ENCODE measurements around the gene DRC7.

The DRC7 gene

GRCh38 chr16:57765160-57765728 is 70.6 kb downstream of the DRC7 start:
- CTCF ChIA-PET, result interaction anchor here (1.4 to 4.2 kb wide), 3 partner anchors 8 to 29 kb away, joined by 4 to 23 read pairs (median 7); no protein-coding TSS in a partner anchor
- no peak overlapping the region for H3K4me3 ChIP-seq (ENCODE audit: low read depth, low read length)
- no peak for TF ChIP-seq CTCF (IDR thresholded peaks at IDR 0.05; ENCODE audit: insufficient read depth, low read length, missing control alignments)
- no peak for DNase-seq (ENCODE audit: low read depth, low spot score)
- POLR2A ChIA-PET, result no interaction called here

GRCh38 chr16:57766714-57767348 is 72.2 kb downstream of the DRC7 start:
- POLR2A ChIA-PET, result no interaction called here

DNA sequence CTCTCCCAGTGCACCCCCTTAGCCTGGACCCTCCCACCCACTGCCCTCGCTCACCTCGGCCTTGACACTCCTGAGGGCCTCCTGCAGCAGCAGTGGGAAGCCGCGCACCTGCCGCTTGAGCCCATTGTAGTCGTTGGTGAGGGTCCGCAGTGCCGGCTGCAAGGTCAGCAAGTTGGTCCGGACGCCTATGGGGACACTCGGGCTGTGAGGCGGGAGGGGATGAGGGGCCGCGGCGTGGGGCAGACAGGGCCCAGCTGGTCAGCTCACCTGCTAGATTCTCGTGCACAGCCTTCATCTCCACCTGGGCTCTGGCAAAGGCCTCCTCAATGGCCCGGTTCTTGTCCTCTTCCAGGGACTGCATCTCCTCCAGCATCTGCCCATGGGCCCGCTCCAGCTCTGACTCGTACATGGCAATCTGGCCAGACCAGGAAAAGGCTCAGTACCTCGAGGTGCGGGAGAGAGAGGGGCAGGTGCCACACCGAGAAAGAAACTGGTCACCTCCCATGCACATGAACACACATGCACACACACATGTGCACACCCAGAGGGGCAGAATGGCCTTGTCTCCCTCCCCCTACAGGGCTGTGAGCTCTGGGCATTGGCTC is 75.0 kb downstream of the DRC7 start:
- DNase-seq (ENCODE audit: low read depth, low spot score), result no peak
- ChIA-PET CTCF (interaction anchor here (1.5 to 2.9 kb wide), 2 partner anchors 12 to 31 kb away, joined by 4 to 13 read pairs; no protein-coding TSS in a partner anchor), POLR2A (no interaction called here)
- no peak overlapping the region for H3K4me3 ChIP-seq (ENCODE audit: low read depth, low read length)
- no peak for TF ChIP-seq CTCF (IDR thresholded peaks at IDR 0.05; ENCODE audit: insufficient read depth, low read length, missing control alignments)

More at GRCh38 chr16:57766714-57767348, 72.2 kb downstream of the DRC7 start:
- no peak for TF ChIP-seq CTCF (IDR thresholded peaks at IDR 0.05; ENCODE audit: insufficient read depth, low read length, missing control alignments)
- no peak for DNase-seq (ENCODE audit: low read depth, low spot score)
- no peak overlapping the region for H3K4me3 ChIP-seq (ENCODE audit: low read depth, low read length)
- CTCF ChIA-PET, result interaction anchor here (1.0 to 4.2 kb wide), 7 partner anchors 10 to 190 kb away, joined by 3 to 23 read pairs (median 3); partner anchors contain the start of gene KIFC3

GRCh38 chr16:57770361-57770760 is 75.8 kb downstream of the DRC7 start:
- ChIA-PET CTCF (interaction anchor here (1.5 to 2.9 kb wide), 2 partner anchors 13 to 30 kb away, joined by 4 to 13 read pairs; no protein-coding TSS in a partner anchor), POLR2A (no interaction called here)
- TF ChIP-seq CTCF (IDR thresholded peaks at IDR 0.05; ENCODE audit: insufficient read depth, low read length, missing control alignments), result no peak
- DNase-seq (ENCODE audit: low read depth, low spot score), result no peak
- no peak overlapping the region for H3K4me3 ChIP-seq (ENCODE audit: low read depth, low read length)

GRCh38 chr16:57771141-57771785 is 76.7 kb downstream of the DRC7 start:
- ChIA-PET POLR2A (no interaction called here), CTCF (interaction anchor here (1.5 to 2.9 kb wide), 2 partner anchors 14 to 29 kb away, joined by 4 to 13 read pairs; no protein-coding TSS in a partner anchor)
- no peak for TF ChIP-seq CTCF (IDR thresholded peaks at IDR 0.05; ENCODE audit: insufficient read depth, low read length, missing control alignments)

More at GRCh38 chr16:57771141-57771785, 76.7 kb downstream of the DRC7 start:
- no peak overlapping the region for H3K4me3 ChIP-seq (ENCODE audit: low read depth, low read length)
- DNase-seq (ENCODE audit: low read depth, low spot score), result no peak
